ENCODE results near the gene HSPBAP1. TPM values are rescaled to one million over a fixed set of nuclear protein-coding genes. Genes with fewer than 3 reads are reported as not detected.
A peak's percentile ranks its signal among the peaks of the same experiment; 100 is the strongest.

Gene HSPBAP1
- total and polyA plus RNA-seq, 2 of the 13 experiments (the other 11 are each of a cell fraction or from before 2014, with no cell fraction given), result 4.2 to 5.1 TPM

DNA sequence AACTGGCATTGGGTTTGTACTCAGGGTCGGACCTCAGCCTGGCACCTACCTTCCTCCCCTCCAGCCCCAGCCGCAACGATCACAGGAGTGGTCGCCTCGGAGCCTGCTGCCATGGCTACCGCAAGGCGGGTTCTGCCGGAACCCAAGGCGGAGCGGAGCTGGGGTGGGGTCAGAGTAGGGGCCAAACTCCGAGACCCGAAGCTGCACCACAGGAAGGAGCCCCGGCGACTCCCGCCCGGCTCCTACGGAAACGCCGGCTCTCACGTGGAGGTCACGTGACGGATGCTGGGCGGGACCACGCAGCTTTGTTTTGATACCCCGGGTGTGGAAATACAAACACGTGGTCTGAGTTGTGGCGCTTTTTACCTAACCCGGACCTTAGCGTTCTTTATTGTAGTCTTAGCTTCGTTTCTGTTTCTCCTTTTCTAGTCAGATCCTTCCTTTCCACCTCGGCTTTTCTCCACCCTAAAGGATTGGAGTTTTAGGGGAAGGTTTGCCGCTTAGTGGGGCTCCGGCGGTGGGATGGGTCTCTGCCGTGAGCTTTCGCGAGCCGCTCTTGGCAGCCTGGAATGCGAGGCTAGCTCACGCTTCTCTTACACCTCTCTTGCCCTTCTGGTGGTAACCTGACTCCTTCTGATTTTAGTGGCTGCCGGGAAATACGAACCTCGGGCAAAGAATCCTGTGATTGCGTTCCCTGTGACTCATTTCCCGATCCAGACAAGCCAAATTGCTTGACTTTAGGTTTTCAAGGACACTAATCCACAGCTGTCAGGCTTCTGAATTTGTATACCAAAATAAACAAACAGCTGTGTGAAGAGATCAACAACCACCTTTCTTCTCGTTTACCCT, at the start of gene HSPBAP1 (continued):
- TF ChIP-seq GMEB1 (CRISPR knock-in tag; IDR thresholded peaks at IDR 0.05; ENCODE audit: borderline replicate concordance) (peak; percentile 68; the same call in 1 of the 2 replicates), ZNF513 (CRISPR knock-in tag; conservative IDR thresholded peaks at IDR 0.05) (no peak), ZNF17 (CRISPR knock-in tag; IDR thresholded peaks at IDR 0.05) (no peak), EZH2 (conservative IDR thresholded peaks at IDR 0.05; ENCODE audit: low read depth, low read length) (no peak), PRMT3 (CRISPR knock-in tag; IDR thresholded peaks at IDR 0.05; ENCODE audit: borderline replicate concordance, low read depth) (no peak), MAFG (CRISPR knock-in tag; IDR thresholded peaks at IDR 0.05) (no peak), ZNF251 (CRISPR knock-in tag; IDR thresholded peaks at IDR 0.05) (no peak), ZNF543 (CRISPR knock-in tag; IDR thresholded peaks at IDR 0.05) (peak; percentile 46), ZBTB7A (CRISPR knock-in tag; IDR thresholded peaks at IDR 0.05) (no peak), KDM6A (CRISPR knock-in tag; IDR thresholded peaks at IDR 0.05; ENCODE audit: low read depth) (no peak), ZNF772 (CRISPR knock-in tag; IDR thresholded peaks at IDR 0.05) (peak; percentile 92), ZNF720 (CRISPR knock-in tag; IDR thresholded peaks at IDR 0.05) (no peak), CBFB (CRISPR knock-in tag; IDR thresholded peaks at IDR 0.05) (no peak), ZNF761 (CRISPR knock-in tag; conservative IDR thresholded peaks at IDR 0.05) (no peak; the same call in 1 of the 2 replicates), ZMAT3 (CRISPR knock-in tag; conservative IDR thresholded peaks at IDR 0.05) (peak; percentile 76; the same call in 1 of the 2 replicates), ZC3H13 (CRISPR knock-in tag; IDR thresholded peaks at IDR 0.05) (peak; percentile 82; the same call in 1 of the 2 replicates), TP53 (CRISPR knock-in tag; conservative IDR thresholded peaks at IDR 0.05) (no peak), DNMT1 (CRISPR knock-in tag; IDR thresholded peaks at IDR 0.05) (no peak), FOXK2 (IDR thresholded peaks at IDR 0.05) (peak; percentile 74), ZFP90 (CRISPR knock-in tag; IDR thresholded peaks at IDR 0.05; ENCODE audit: borderline replicate concordance) (0 out of 2 replicates have a peak, but pooled peaks have one; percentile 18)
- TF ChIP-seq, protein P1, sequence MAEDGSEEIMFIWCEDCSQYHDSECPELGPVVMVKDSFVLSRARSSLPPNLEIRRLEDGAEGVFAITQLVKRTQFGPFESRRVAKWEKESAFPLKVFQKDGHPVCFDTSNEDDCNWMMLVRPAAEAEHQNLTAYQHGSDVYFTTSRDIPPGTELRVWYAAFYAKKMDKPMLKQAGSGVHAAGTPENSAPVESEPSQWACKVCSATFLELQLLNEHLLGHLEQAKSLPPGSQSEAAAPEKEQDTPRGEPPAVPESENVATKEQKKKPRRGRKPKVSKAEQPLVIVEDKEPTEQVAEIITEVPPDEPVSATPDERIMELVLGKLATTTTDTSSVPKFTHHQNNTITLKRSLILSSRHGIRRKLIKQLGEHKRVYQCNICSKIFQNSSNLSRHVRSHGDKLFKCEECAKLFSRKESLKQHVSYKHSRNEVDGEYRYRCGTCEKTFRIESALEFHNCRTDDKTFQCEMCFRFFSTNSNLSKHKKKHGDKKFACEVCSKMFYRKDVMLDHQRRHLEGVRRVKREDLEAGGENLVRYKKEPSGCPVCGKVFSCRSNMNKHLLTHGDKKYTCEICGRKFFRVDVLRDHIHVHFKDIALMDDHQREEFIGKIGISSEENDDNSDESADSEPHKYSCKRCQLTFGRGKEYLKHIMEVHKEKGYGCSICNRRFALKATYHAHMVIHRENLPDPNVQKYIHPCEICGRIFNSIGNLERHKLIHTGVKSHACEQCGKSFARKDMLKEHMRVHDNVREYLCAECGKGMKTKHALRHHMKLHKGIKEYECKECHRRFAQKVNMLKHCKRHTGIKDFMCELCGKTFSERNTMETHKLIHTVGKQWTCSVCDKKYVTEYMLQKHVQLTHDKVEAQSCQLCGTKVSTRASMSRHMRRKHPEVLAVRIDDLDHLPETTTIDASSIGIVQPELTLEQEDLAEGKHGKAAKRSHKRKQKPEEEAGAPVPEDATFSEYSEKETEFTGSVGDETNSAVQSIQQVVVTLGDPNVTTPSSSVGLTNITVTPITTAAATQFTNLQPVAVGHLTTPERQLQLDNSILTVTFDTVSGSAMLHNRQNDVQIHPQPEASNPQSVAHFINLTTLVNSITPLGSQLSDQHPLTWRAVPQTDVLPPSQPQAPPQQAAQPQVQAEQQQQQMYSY (CRISPR knock-in tag; IDR thresholded peaks at IDR 0.05), result no peak; the same call in 1 of the 2 replicates
- TF ChIP-seq, protein P2, sequence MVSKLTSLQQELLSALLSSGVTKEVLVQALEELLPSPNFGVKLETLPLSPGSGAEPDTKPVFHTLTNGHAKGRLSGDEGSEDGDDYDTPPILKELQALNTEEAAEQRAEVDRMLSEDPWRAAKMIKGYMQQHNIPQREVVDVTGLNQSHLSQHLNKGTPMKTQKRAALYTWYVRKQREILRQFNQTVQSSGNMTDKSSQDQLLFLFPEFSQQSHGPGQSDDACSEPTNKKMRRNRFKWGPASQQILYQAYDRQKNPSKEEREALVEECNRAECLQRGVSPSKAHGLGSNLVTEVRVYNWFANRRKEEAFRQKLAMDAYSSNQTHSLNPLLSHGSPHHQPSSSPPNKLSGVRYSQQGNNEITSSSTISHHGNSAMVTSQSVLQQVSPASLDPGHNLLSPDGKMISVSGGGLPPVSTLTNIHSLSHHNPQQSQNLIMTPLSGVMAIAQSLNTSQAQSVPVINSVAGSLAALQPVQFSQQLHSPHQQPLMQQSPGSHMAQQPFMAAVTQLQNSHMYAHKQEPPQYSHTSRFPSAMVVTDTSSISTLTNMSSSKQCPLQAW (CRISPR knock-in tag; IDR thresholded peaks at IDR 0.05), result no peak

Measured in HepG2 (cell line).